ENCODE data around the gene UCK2. TPM values are rescaled to one million over a fixed set of nuclear protein-coding genes. Genes with fewer than 3 reads are reported as not detected.

UCK2 gene
- total RNA-seq, 1 experiment from 2014 or later, result 77.9 TPM

- Histone ChIP-seq H3K79me1 (ENCODE audit: insufficient read depth, low read depth, low read length, poor library complexity, severe bottlenecking) (no peaks in the 10 kb centered on the region), H2BK20ac (ENCODE audit: low read depth, low read length, poor library complexity, severe bottlenecking) (no peak overlapping the region), H3K9me3 (ENCODE audit: control insufficient read depth, low read depth, low read length) (no peaks in the 10 kb centered on the region), H2BK5ac (ENCODE audit: insufficient read length, low read length) (no peak overlapping the region), H2AK5ac (ENCODE audit: insufficient read length, low read length) (no peak overlapping the region), H3K23me2 (ENCODE audit: insufficient read length, low read depth, low read length, poor library complexity, severe bottlenecking) (no peaks in the 10 kb centered on the region), H3K9ac (ENCODE audit: extremely low read depth, insufficient read length, low read length) (no peak overlapping the region), H4K91ac (ENCODE audit: insufficient read length, low read depth, low read length) (no peak overlapping the region), H2BK12ac (ENCODE audit: insufficient read length, low read depth, low read length) (no peak overlapping the region), H3T11ph (ENCODE audit: low read length) (no peak overlapping the region), H3K23ac (ENCODE audit: insufficient read length, low read depth, low read length) (no peak overlapping the region), H3K4me2 (ENCODE audit: insufficient read depth, insufficient read length, low read length) (no peak overlapping the region), H2BK120ac (ENCODE audit: low read depth, low read length, poor library complexity, severe bottlenecking) (no peak overlapping the region), H3K79me2 (ENCODE audit: insufficient read depth, low read length) (peaks cover 65% of the 10 kb centered on the region; the same call in 1 of the 2 replicates), H4K20me1 (ENCODE audit: control insufficient read depth, insufficient read depth, insufficient read length) (peaks cover 2% of the 10 kb centered on the region), H2AFZ (ENCODE audit: low read length) (no peak overlapping the region), H3K4me1 (ENCODE audit: insufficient read depth, low read length) (peaks cover 15% of the 10 kb centered on the region; the same call in 1 of the 2 replicates), H3K18ac (ENCODE audit: insufficient read length, low read depth, low read length) (no peak overlapping the region), H3K4ac (ENCODE audit: low read depth, low read length) (no peak overlapping the region), H3K56ac (ENCODE audit: insufficient read length, low read depth, low read length) (no peak overlapping the region), H2BK15ac (ENCODE audit: low read depth, low read length) (no peak overlapping the region), H3K27me3 (ENCODE audit: insufficient read depth, low read length) (no peaks in the 10 kb centered on the region), H4K8ac (replicated peaks; ENCODE audit: insufficient read length, low read depth, low read length) (no peak overlapping the region), H4K5ac (ENCODE audit: insufficient read length, low read depth, low read length) (no peak overlapping the region), H3K14ac (ENCODE audit: insufficient read depth, low read length) (no peak overlapping the region), H3K27ac (ENCODE audit: insufficient read length, low read depth, low read length) (no peak overlapping the region)
- H3K4me1 Mint-ChIP-seq, result peaks cover 69 to 73% of the 10 kb centered on the region in 2 experiments
- no peaks in the 10 kb centered on the region for H3K27me3 Mint-ChIP-seq (ENCODE audit: low read depth)
- WGBS (ENCODE audit: extremely low coverage, insufficient read length, low lambda C conversion rate), result no CpG with 5 or more reads among the region's 10 CpGs
- H3K27ac Mint-ChIP-seq, result peak overlapping the region in 2 of 3 experiments; percentile 37 to 59; a peak in 3 of 7 replicates
- 0 out of 5 replicates have a peak, but pooled peaks cover 0 to 5% of the 10 kb centered on the region in 2 experiments for H3K9me3 Mint-ChIP-seq
- no peak overlapping the region for H3K4me3 Mint-ChIP-seq
- H3K36me3 Mint-ChIP-seq (ENCODE audit: insufficient read depth in 1 of 3, low read depth in 3 of 3), result peaks cover 9 to 13% (median 9%) of the 10 kb centered on the region in 3 experiments; a peak in 6 of 7 replicates
- no peak for DNase-seq
- no peak for TF ChIP-seq CTCF (conservative IDR thresholded peaks at IDR 0.05)
Measured at GRCh38 chr1:165858967-165859845, 31.8 kb downstream of the UCK2 start.
